ENCODE data around the gene SMCR8.
"Not testable (repeated sequence)": the region's sequence is repeated elsewhere in the genome, so short reads cannot be mapped to it uniquely, and the experiment has no call there.

Gene SMCR8

GRCh38 chr17:18368946-18369345 lies 53.9 kb downstream of the SMCR8 start:
- Mint-ChIP-seq H3K27me3 (ENCODE audit: low read depth, poor library complexity) (peaks cover 27% of the 10 kb centered on the region), H3K4me1 (no peaks in the 10 kb centered on the region), H3K36me3 (ENCODE audit: low read depth) (no peaks in the 10 kb centered on the region), H3K27ac (no peak overlapping the region), H3K9me3 (peaks cover 3% of the 10 kb centered on the region), H3K4me3 (no peak overlapping the region)
- DNase-seq, result no peak
- no peak for TF ChIP-seq CTCF (IDR thresholded peaks at IDR 0.05)

DNA sequence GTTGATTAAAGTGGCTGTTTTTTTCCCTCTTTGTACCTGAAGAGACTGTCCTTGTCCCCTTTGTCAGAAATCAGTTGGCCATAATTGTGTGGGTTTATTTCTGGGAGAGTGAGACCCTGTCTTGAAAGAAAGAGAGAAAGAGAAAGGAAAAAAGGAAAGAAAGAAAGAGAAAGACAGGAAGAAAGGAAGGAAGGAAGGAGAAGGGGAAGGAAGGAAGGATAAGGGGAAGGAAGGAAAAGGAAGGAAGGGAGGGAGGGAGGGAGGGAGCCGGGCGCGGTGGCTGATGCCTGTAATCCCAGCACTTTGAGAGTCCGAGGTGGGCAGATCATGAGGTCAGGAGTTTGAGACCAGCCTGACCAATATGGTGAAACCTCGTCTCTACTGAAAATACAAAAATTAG lies 55.7 kb downstream of the SMCR8 start:
- H3K36me3 Mint-ChIP-seq (ENCODE audit: low read depth), result no peaks in the 10 kb centered on the region
- H3K27me3 Mint-ChIP-seq (ENCODE audit: low read depth, poor library complexity), result peaks cover 32% of the 10 kb centered on the region
- H3K27ac Mint-ChIP-seq, result no peak overlapping the region

GRCh38 chr17:18371455-18371854 lies 56.4 kb downstream of the SMCR8 start:
- no peak overlapping the region for H3K27ac Mint-ChIP-seq
- TF ChIP-seq CTCF (IDR thresholded peaks at IDR 0.05), result no peak
- no peak overlapping the region for H3K4me3 Mint-ChIP-seq
- H3K4me1 Mint-ChIP-seq, result no peaks in the 10 kb centered on the region
- H3K36me3 Mint-ChIP-seq (ENCODE audit: low read depth), result no peaks in the 10 kb centered on the region
- no peak for DNase-seq
- peaks cover 8% of the 10 kb centered on the region for H3K9me3 Mint-ChIP-seq
- peaks cover 32% of the 10 kb centered on the region for H3K27me3 Mint-ChIP-seq (ENCODE audit: low read depth, poor library complexity)

More for the DNA sequence above, 55.7 kb downstream of the SMCR8 start:
- TF ChIP-seq CTCF (IDR thresholded peaks at IDR 0.05), result no peak
- Mint-ChIP-seq H3K4me3 (no peak overlapping the region), H3K4me1 (no peaks in the 10 kb centered on the region), H3K9me3 (peaks cover 11% of the 10 kb centered on the region)
- DNase-seq, result no peak

- H3K4me1 Mint-ChIP-seq, H3K9me3 Mint-ChIP-seq: not testable (repeated sequence)
Measured at GRCh38 chr17:18373181-18373580, 58.1 kb downstream of the SMCR8 start.

GRCh38 chr17:18374216-18374615 lies 59.1 kb downstream of the SMCR8 start:
- TF ChIP-seq CTCF (IDR thresholded peaks at IDR 0.05), result no peak
- H3K4me1 Mint-ChIP-seq, result peaks cover 5% of the 10 kb centered on the region
- H3K9me3 Mint-ChIP-seq, result peaks cover 8% of the 10 kb centered on the region
- no peak overlapping the region for H3K4me3 Mint-ChIP-seq
- DNase-seq, result no peak
- no peaks in the 10 kb centered on the region for H3K36me3 Mint-ChIP-seq (ENCODE audit: low read depth)
- H3K27me3 Mint-ChIP-seq (ENCODE audit: low read depth, poor library complexity), result peaks cover 20% of the 10 kb centered on the region
- H3K27ac Mint-ChIP-seq, result no peak overlapping the region

More at GRCh38 chr17:18373181-18373580, 58.1 kb downstream of the SMCR8 start:
- not testable (repeated sequence) for H3K36me3 Mint-ChIP-seq (ENCODE audit: low read depth); H3K27ac Mint-ChIP-seq; H3K4me3 Mint-ChIP-seq; DNase-seq
- H3K27me3 Mint-ChIP-seq (ENCODE audit: low read depth, poor library complexity), result peaks cover 26% of the 10 kb centered on the region
